Eye (tissue), 1 donor: Measurements from ENCODE around the gene KLHL35.
A peak's percentile ranks its signal among the peaks of the same experiment; 100 is the strongest.

Experiments used
- DNase-seq: peaks from one replicate; pipeline ENCODE4 v3.0.0-alpha.2; 2015

Gene KLHL35

DNA sequence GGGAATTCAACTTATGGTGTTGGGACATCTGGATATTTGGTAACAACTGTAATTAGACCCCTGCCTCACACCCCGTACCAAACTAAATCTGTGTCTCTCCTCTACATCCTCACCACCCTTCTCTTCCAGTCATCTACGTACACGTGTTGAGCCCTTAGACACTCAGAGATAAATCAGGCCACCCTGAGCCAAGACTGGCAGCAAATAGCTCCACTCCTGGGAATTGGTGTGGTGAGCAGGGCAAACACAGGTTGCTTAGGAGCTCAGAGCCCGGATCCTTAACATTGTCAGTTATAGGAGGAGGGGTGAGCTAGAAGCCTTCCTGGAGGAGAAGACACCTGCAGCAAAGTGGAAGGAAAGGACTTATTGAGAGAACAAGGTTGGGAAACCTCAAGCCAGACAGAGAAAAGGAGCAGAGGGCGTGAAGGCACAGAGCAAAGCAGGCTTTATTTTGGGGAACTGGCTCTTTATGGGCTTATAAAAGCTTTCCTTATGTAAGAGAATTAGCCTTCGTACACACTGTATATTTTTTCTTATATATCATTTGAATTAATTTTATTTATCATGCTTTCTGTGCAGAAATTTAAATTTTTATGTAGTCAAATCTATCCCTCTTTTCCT, 36.9 kb upstream of the KLHL35 start:
- no peak for DNase-seq

GRCh38 chr11:75468534-75469340, 35.7 kb upstream of the KLHL35 start:
- peak; percentile 52 for DNase-seq

- DNase-seq = peak; percentile 6
Measured at GRCh38 chr11:75467881-75468280, 34.9 kb upstream of the KLHL35 start.

DNA sequence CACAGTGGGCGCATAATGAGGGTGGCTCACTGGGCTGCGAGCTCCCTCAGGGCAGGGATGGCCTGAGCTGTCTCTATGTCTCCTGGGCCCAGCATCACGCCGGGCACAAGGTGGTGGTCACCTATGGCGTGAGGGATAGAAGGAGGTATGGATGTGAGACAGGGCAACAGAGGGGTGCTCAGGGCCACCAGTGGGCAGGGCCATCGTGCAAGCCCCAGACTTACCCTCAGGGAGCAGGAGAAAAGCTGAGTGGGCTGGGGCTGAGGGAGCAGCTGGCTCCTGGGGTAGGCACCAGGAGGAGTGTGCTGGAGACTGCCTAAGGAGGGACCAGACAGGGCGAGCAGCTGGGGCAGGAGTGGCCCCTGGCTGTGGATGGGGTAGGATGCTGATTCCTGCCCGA, 34.3 kb upstream of the KLHL35 start:
- no peak for DNase-seq

DNA sequence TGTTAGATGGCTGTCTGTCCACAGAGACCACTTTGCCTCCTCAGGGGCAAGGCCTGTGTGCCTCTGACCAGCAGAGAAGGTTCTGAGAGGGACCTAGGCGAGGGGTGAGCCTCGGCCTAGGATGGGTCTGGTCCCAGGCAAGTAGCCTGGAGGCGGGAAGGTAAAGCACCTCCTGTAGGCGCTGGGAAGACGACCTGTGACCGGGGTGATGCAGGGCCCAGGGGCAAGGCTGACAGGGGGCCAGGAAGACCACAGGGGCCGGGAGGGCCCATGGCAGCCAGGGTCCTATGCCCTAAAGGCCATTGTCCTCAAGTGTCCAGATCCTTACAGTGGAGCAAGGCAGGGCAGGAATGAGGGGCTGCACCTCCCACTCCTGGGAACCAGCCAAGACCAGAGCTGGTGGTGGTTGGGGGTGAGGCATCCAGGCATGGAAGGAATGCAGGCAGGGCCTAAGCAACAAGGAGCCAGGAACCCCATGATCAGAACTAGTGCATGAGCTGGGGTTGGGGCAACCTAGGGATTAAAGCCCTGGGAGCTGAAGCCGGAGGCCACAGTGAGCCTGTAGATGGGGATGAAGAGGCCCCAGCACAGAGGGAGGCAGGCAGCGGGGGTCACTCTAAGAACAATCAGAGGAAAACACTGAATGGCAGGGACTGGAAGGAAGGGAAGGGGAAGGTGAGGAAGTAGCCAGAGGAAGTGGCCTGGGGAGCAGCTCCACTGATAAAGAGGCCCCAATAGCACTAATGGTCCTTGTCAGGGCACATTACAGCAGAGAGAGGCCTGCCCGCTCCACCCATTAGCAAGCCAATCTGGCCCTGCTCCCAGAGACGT, 32.9 kb upstream of the KLHL35 start:
- peak; percentile 66 for DNase-seq

DNA sequence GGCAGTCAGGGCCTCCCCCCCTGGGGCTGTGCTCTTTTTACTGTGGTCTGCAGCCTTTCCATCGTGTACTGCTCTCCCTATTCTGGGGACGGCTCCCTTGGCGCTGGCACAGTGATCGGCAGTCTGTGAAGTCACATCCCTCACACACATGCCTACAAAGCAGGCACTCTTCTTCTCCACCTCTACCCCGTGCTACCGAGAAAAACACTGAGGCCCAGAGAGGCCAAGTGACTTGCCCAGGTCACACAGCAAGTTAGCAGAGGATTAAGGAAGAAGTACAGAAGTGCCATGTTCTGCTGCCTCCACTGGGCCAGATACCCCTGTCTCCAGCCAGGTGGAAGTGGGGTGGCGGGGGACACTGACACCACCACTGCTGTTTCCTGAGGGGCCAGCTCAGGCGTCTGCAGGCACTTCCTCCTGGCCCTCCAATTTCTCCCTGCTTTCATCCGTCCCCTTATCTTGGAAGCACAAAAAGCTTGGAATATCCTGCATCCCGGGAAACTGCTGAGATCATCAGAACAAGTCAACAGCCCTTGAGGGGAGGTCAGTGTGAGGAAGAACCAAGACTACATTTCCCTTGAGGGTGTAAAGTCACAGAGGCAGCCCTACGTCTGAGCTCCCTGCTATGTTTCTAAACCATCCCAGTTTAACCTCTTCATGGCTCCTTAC, 30.2 kb upstream of the KLHL35 start:
- DNase-seq = no peak

DNA sequence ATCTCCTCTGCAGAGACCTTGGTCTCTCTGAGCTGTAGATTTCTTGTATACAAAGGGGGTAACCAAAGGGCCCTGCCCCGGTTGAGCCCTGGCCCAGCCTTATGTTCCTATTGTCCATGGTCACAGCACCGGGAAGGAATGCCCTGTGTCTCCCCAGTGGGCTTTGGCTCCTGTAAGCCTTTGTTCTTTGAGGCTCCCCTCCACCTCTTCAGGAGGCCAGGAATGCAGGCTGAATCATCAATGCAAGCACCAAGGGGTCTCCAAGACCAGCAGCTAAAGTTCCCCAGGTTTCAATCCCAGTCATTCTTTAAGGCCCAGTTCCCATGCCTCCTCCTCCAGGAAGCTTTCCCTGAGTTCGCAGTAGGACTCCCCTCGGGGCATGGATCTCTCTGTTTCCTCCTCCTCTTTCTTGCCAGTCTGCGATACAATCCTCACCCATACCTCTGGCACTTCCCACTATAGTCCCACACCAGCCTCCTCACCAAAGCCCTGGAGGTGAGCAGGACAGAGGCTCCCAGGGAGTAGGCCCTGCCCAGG, 29.2 kb upstream of the KLHL35 start:
- peak; percentile 14 for DNase-seq

DNA sequence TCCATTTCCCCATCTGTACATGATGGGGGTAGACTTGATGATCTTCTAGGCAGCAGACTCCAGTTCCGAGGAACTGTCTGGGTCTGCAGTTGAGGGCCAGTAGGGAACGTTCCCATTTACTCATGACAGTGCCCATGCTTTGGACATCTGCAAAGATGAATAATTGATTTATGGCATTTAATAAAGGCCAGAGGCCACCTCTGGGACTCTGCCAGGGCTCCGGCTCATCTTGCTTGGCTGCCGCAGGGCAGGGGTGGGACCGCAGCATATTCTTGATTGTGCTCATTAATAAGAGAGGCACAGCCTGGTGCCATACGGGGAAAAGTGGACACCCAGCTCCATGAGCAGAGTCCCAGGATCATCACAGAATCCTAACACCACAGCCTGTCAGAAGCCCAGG, 28.1 kb upstream of the KLHL35 start:
- DNase-seq = no peak

GRCh38 chr11:75456596-75457183, 23.7 kb upstream of the KLHL35 start:
- DNase-seq = no peak

DNA sequence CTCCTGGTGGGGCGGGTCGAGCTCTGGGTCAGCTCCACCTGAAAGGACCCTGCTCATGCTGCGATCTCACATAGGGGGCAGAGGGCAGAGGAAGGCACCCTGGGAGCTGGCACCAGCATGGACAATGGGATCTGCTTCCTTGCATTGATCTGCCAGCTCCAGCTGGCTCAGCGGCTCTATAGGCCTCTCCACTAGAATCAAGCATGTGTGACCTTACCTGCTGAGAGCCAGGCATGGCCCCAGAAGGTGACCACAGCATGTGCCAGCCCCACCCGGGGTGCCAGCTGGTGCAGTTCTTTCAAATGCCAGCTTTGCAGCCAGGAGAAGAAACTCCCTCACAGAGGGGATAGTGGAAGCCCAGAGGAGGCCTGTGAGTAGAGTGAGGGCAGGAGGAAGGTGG, 22.0 kb upstream of the KLHL35 start:
- DNase-seq = no peak

DNA sequence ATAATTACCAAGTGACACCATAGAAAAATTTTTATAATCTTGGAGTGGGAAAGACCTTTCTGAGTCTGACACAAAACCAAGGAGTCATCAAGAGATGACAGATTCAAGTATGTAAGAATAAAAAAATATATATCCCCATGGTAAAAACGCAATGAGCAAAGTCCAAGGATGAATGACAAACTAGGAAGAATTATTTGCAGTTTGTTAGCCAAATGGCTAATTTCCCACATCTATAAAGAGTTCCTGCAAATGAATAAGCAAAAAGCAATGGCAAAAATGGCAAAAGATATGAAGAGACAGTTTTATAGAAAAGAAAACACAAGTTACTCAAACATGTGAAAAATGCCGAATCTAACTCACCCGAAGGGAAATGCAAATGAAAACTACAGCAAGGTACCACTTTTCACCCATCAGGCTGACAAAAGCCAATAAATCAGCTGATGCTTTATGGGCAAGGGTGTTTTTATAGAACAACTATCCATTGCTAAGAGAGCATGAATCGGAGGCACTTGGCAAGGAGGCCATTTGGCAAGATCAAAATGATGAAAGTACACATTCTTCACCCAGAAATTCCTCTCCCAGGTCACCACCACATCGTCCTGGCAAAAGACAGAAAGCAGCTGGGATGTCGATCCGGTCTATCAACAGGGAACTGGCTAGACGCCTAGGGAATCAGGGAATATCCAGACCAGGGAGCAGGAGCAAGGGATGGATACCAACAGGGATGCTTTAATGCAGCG, 21.1 kb upstream of the KLHL35 start:
- no peak for DNase-seq

DNA sequence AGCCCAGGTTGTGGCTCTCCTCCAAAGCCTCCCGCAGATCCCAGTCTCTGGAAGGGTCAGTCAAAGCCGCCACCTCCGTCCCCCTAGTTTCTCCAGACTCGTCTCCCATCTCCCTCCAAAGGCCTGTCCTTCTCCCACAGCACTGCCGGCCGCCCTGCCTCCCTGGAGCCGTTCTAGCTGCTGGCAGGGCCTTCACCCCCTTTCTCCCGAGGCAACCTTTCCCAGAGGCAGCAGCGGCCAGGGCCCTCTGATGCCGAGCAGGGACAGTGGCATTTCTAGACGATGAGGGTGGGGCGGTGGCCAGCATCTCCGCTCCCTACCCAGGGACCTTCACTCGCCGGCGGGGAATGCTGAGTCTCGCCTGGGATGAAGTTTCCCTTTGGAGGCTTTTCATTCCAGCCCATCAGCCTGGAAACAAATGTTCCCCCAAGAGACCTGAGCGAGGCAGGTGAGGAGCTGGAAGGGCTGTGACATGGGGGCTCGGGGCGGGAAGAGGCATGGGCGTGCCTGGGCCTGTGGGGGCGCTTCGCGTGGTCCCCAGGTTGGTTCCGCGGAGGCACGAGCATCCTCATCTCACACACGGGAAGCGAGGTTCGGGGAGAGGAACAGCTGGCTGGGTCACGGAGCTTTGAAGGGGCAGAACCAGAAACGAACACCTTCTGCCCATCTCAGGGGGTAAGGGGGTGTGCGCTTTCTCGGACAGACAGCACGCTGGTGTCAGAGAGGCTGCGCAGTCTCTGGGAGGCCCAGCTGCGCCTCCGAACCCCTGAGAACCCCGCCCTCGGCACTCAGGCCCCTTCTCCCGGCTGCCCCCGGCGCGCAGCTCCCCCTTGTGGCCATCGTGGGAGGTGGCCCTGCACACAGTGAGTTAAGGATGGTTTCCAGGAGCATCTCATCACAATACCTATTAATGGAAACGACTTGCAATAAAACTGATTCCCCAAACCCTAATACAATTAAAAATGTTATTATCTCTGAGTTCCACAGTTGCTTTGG, 18.1 kb upstream of the KLHL35 start:
- DNase-seq = peak; percentile 33

DNA sequence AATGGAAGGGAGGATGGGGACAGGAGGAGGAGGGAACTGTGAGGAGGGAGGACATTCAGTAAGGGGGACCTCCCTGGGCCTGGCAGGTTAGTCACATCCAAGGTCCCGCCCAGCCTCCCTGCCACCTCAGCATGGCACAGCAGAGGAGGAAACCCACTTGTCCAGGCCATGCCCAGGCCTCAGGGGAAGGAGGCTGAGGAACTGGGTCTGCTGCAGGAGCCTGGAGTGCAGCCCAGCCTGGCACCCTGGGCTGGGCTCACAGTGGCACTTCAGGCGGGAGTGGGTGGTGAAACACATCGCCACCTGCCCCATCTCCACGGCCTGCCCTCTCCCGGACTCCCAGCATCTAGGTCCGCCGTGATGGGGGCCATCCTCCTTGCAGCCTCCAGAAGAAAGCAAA, 17.2 kb upstream of the KLHL35 start:
- DNase-seq = no peak

- DNase-seq = no peak
Measured at GRCh38 chr11:75449776-75450175, 16.8 kb upstream of the KLHL35 start.

- no peak for DNase-seq
Measured at GRCh38 chr11:75449271-75449670, 16.3 kb upstream of the KLHL35 start.

DNA sequence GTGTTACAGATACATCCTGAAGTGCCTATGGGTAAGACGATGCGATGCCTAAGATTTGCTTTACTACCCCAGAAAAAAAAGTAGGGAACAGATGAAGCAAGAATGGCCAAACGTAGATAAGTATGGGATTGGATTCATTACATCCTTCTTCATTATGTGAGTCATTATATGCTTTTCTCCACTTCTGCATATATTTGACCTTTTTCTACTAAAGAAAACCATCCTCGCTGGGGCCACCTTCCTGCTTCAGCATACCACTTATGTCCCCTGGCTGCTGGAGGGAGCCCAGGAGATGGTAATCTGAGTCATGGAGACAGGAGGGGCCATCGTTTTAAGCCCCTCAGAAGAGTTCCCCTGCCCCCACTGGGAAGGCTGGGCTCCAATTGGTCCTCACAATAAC, 14.4 kb upstream of the KLHL35 start:
- no peak for DNase-seq

GRCh38 chr11:75445315-75445953, 12.4 kb upstream of the KLHL35 start:
- peak; percentile 93 for DNase-seq

DNA sequence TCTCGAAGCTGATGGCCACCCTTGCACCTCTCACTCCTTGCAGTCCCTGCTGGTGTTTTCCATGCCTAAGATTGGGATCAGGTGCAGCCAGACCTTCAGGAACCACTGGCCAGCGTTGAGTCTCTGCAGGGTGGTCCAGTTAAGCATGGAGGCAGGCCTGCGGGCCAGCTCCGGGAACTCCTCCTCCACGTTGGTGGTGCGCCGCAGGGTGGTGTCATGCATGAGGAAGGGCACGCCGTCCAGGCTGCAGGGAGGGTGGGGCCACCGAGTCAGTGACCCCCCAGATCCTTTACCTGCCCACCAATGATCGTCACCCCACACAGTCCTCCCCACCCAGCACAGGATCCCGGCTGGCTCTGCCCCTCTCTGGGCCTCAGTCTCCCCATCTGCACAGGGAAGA, 10.0 kb upstream of the KLHL35 start:
- no peak for DNase-seq

GRCh38 chr11:75442161-75442885, 9.3 kb upstream of the KLHL35 start:
- DNase-seq = no peak
